Thymus (tissue), 11 donors: ENCODE results near the gene ZSWIM4. TPM values are rescaled to one million over a fixed set of nuclear protein-coding genes. Genes with fewer than 3 reads are reported as not detected.

Experiments used
- DNase-seq, 9 donors: peaks; one replicate each; pipeline ENCODE4 v3.0.0-alpha.2; 2013; ENCODE audit warnings: low spot score in 9 of 9, low read depth in 6 of 9, missing footprints in 1 of 9
- H3K27ac ChIP-seq, 2 donors: one replicate each; pipeline ENCODE4 v1.5.1; 2013; ENCODE audit warnings: control low read depth in 1 of 2, low read depth in 1 of 2, low read length in 1 of 2, mild to moderate bottlenecking in 1 of 2, moderate library complexity in 1 of 2
- H3K27me3 ChIP-seq, 2 donors: one replicate each; pipeline ENCODE4 v1.5.1; 2013; ENCODE audit warnings: low read length in 1 of 2; ENCODE audit not compliant: control insufficient read depth in 2 of 2, insufficient read depth in 1 of 2
- H3K36me3 ChIP-seq, 2 donors: one replicate each; pipeline ENCODE4 v1.5.1; 2013; ENCODE audit warnings: low read length in 1 of 2, mild to moderate bottlenecking in 1 of 2, moderate library complexity in 1 of 2; ENCODE audit not compliant: control insufficient read depth in 2 of 2, insufficient read depth in 2 of 2
- H3K4me1 ChIP-seq, 2 donors: one replicate each; pipeline ENCODE4 v1.5.1; 2013; ENCODE audit warnings: low read length in 2 of 2; ENCODE audit not compliant: control insufficient read depth in 2 of 2, insufficient read depth in 2 of 2
- H3K4me3 ChIP-seq, 2 donors: one replicate each; pipeline ENCODE4 v1.5.1; 2013; ENCODE audit warnings: low read length in 2 of 2, control low read depth in 1 of 2, mild to moderate bottlenecking in 1 of 2
- H3K9me3 ChIP-seq, 2 donors: one replicate each; pipeline ENCODE4 v1.5.1; 2013; ENCODE audit warnings: low read length in 1 of 2, mild to moderate bottlenecking in 1 of 2; ENCODE audit not compliant: control insufficient read depth in 2 of 2, insufficient read depth in 1 of 2
- WGBS: extraction: QIAGEN DNeasy Blood & Tissue Kit; methylation state at CpG from one replicate; pipeline ENCODE4 v1.1.7; 2013; 5-methylcytosine and 5-hydroxymethylcytosine counted together
- polyA plus RNA-seq: library from polyadenylated mRNA; stranded (reverse); fragments of 200-250 nt; gene quantifications from one replicate; pipeline ENCODE4 v1.2.3, GENCODE V29; 2013
- total RNA-seq: library from RNA; stranded (reverse); fragments of 120-200 nt; gene quantifications from one replicate; pipeline ENCODE4 v1.2.4, GENCODE V29; 2013
- donor health status: healthy.

The ZSWIM4 gene
- total and polyA plus RNA-seq, 2 donors, result 1.7 to 3.3 TPM

- H3K27me3 ChIP-seq, result no peaks in the 10 kb centered on the region
- no peak overlapping the region for H3K4me3 ChIP-seq
- no peak overlapping the region for H3K27ac ChIP-seq
- no peak for DNase-seq
- H3K4me1 ChIP-seq, result peaks cover 9 to 21% of the 10 kb centered on the region in 2 donors
- no peaks in the 10 kb centered on the region for H3K9me3 ChIP-seq
- peaks cover 11 to 24% of the 10 kb centered on the region in 2 donors for H3K36me3 ChIP-seq
- WGBS, result 98% methylated on average over 22 of the region's 22 CpGs
These were observed 4.4 kb downstream of the ZSWIM4 start for GRCh38 chr19:13799669-13800068.

GRCh38 chr19:13803038-13803437, 7.8 kb downstream of the ZSWIM4 start:
- Histone ChIP-seq H3K4me1 (no peaks in the 10 kb centered on the region), H3K36me3 (peaks cover 22 to 40% of the 10 kb centered on the region in 2 donors), H3K4me3 (no peak overlapping the region), H3K27ac (no peak overlapping the region), H3K9me3 (no peaks in the 10 kb centered on the region), H3K27me3 (no peaks in the 10 kb centered on the region)
- 95% methylated on average over 9 of the region's 9 CpGs for WGBS
- DNase-seq, result no peak

DNA sequence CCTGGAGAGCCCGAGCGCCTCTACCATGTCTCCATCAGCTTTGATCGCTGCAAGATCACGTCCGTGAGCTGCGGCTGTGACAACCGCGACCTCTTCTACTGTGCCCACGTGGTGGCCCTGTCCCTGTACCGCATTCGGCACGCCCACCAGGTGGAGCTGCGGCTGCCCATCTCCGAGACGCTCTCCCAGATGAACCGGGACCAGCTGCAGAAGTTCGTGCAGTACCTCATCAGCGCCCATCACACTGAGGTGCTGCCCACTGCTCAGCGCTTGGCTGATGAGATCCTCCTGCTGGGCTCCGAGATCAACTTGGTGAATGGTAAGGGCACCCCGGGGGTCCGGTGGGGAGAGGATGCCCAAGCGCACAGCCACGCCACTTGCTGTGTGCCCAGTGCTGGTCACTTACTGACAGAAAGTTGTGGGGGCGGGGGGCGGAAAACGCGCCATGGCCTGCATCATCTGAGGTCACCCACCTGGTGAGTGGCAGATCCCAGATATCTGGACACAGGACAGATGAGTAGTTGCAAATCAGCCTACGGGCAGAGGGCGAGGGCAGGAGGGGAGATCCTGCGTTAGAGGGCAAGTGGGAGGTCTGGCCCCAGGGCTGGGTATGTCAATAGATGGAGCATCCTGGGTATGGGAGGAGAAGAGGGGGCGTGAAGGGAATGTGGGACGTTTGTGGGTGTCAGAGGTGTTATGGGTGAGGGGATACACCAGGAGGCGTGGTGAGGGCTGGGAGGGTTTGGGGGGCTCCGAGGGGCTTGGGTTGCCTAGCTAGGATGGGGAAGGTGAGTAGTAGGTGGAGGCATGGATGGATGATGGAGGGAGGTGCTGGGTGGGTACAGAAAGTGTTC, 9.8 kb downstream of the ZSWIM4 start:
- Histone ChIP-seq H3K27ac (no peak overlapping the region), H3K36me3 (peaks cover 24 to 53% of the 10 kb centered on the region in 2 donors), H3K9me3 (no peaks in the 10 kb centered on the region), H3K4me1 (no peaks in the 10 kb centered on the region), H3K27me3 (no peaks in the 10 kb centered on the region), H3K4me3 (no peak overlapping the region)
- 92% methylated on average over 35 of the region's 35 CpGs for WGBS
- DNase-seq, result no peak

DNA sequence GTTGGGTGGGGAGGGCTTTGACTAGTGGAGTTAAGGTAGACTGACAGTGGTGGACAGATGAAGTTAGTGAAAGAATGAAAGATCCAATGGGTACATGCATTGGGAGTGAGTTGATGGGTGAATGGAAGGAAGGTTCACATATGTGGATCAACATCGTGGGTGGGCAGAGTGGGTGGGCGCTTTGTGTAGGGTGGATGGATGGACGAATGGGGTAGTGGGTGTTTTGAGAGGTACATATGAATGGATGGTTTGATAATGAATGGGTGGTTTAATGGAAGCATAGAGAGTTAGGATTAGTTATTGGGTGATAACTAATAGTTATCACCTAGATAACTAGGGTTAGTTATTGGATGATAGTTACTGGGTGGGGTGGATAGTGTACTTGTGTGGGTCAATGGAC, 11.5 kb downstream of the ZSWIM4 start:
- H3K27ac ChIP-seq, result no peak overlapping the region
- H3K9me3 ChIP-seq, result no peaks in the 10 kb centered on the region
- DNase-seq, result no peak
- H3K4me1 ChIP-seq, result no peaks in the 10 kb centered on the region
- 99% methylated on average over 3 of the region's 3 CpGs for WGBS
- H3K4me3 ChIP-seq, result no peak overlapping the region
- no peaks in the 10 kb centered on the region for H3K27me3 ChIP-seq
- peaks cover 24 to 45% of the 10 kb centered on the region in 2 donors for H3K36me3 ChIP-seq

- Histone ChIP-seq H3K27me3 (no peaks in the 10 kb centered on the region), H3K27ac (no peak overlapping the region), H3K4me1 (no peaks in the 10 kb centered on the region), H3K9me3 (no peaks in the 10 kb centered on the region), H3K36me3 (peaks cover 24 to 44% of the 10 kb centered on the region in 2 donors), H3K4me3 (no peak overlapping the region)
- no peak for DNase-seq
- WGBS, result 98% methylated on average over 3 of the region's 3 CpGs
These were observed 12.3 kb downstream of the ZSWIM4 start for GRCh38 chr19:13807421-13808021.

GRCh38 chr19:13808856-13809255, 13.6 kb downstream of the ZSWIM4 start:
- Histone ChIP-seq H3K27ac (no peak overlapping the region), H3K9me3 (no peaks in the 10 kb centered on the region), H3K4me1 (no peaks in the 10 kb centered on the region), H3K27me3 (no peaks in the 10 kb centered on the region), H3K36me3 (peaks cover 28 to 44% of the 10 kb centered on the region in 2 donors), H3K4me3 (no peak overlapping the region)
- 98% methylated on average over 34 of the region's 34 CpGs for WGBS
- DNase-seq, result no peak

- peaks cover 26 to 37% of the 10 kb centered on the region in 2 donors for H3K36me3 ChIP-seq
- WGBS, result 98% methylated on average over 11 of the region's 11 CpGs
- no peak for DNase-seq
These were observed 17.3 kb downstream of the ZSWIM4 start for GRCh38 chr19:13812544-13812943.

GRCh38 chr19:13813147-13813546, 17.9 kb downstream of the ZSWIM4 start:
- H3K9me3 ChIP-seq, result no peaks in the 10 kb centered on the region
- no peak overlapping the region for H3K27ac ChIP-seq
- DNase-seq, result no peak
- H3K4me1 ChIP-seq, result peaks cover 2 to 11% of the 10 kb centered on the region in 2 donors
- WGBS, result 100% methylated on average over 2 of the region's 2 CpGs
- H3K36me3 ChIP-seq, result peaks cover 23 to 41% of the 10 kb centered on the region in 2 donors
- no peaks in the 10 kb centered on the region for H3K27me3 ChIP-seq
- H3K4me3 ChIP-seq, result no peak overlapping the region

More at GRCh38 chr19:13812544-13812943, 17.3 kb downstream of the ZSWIM4 start:
- no peak overlapping the region for H3K27ac ChIP-seq
- H3K4me1 ChIP-seq, result peaks cover 2 to 6% of the 10 kb centered on the region in 2 donors
- H3K4me3 ChIP-seq, result no peak overlapping the region
- no peaks in the 10 kb centered on the region for H3K27me3 ChIP-seq
- H3K9me3 ChIP-seq, result no peaks in the 10 kb centered on the region

GRCh38 chr19:13814550-13814949, 19.3 kb downstream of the ZSWIM4 start:
- Histone ChIP-seq H3K4me1 (peaks cover 2 to 13% of the 10 kb centered on the region in 2 donors), H3K36me3 (peaks cover 20 to 35% of the 10 kb centered on the region in 2 donors), H3K9me3 (no peaks in the 10 kb centered on the region), H3K27ac (no peak overlapping the region), H3K4me3 (no peak overlapping the region), H3K27me3 (no peaks in the 10 kb centered on the region)
- 98% methylated on average over 21 of the region's 21 CpGs for WGBS
- DNase-seq, result no peak
